Stimulated activated CD4-positive, alpha-beta T cell treated with anti-CD3 and anti-CD28 coated beads, Interleukin-12 subunit alpha, Interleukin-12 subunit beta, amount 100 ng/mL, for 24 hours (primary cell): ENCODE measurements around the gene JPH3.

Experiments used
- DNase-seq, 2 experiments: peaks; one replicate each; pipeline ENCODE4 v3.0.0-alpha.2; 2020; ENCODE audit warnings: low read depth in 2 of 2

Gene JPH3

GRCh38 chr16:87601401-87601981, 817 bp upstream of the JPH3 start:
- no peak for DNase-seq

GRCh38 chr16:87602821-87603683, 744 bp downstream of the JPH3 start:
- DNase-seq = no peak

- no peak for DNase-seq
Observed at GRCh38 chr16:87603684-87604633, 1.7 kb downstream of the JPH3 start.

GRCh38 chr16:87604634-87605111, 2.4 kb downstream of the JPH3 start:
- DNase-seq = no peak

- no peak for DNase-seq
Observed at GRCh38 chr16:87607223-87607622, 4.9 kb downstream of the JPH3 start.

GRCh38 chr16:87607871-87608270, 5.6 kb downstream of the JPH3 start:
- no peak for DNase-seq

GRCh38 chr16:87608400-87608985, 6.2 kb downstream of the JPH3 start:
- peak in 1 of 2 experiments; percentile 33 for DNase-seq

GRCh38 chr16:87610026-87610425, 7.7 kb downstream of the JPH3 start:
- no peak for DNase-seq

- DNase-seq = no peak
Observed at GRCh38 chr16:87611456-87611855, 9.1 kb downstream of the JPH3 start.

GRCh38 chr16:87613961-87614360, 11.7 kb downstream of the JPH3 start:
- no peak for DNase-seq

GRCh38 chr16:87615621-87616041, 13.3 kb downstream of the JPH3 start:
- DNase-seq = no peak

GRCh38 chr16:87616556-87616955, 14.2 kb downstream of the JPH3 start:
- DNase-seq = no peak

- DNase-seq = no peak
Observed at GRCh38 chr16:87618216-87618615, 15.9 kb downstream of the JPH3 start.

- DNase-seq = no peak
Observed at GRCh38 chr16:87619360-87620200, 17.3 kb downstream of the JPH3 start.

GRCh38 chr16:87620201-87620495, 17.8 kb downstream of the JPH3 start:
- no peak for DNase-seq

- no peak for DNase-seq
Observed at GRCh38 chr16:87621550-87621829, 19.2 kb downstream of the JPH3 start.

GRCh38 chr16:87621976-87622713, 19.8 kb downstream of the JPH3 start:
- no peak for DNase-seq

- DNase-seq = no peak
Observed at GRCh38 chr16:87622756-87623319, 20.5 kb downstream of the JPH3 start.

GRCh38 chr16:87625241-87625797, 23.0 kb downstream of the JPH3 start:
- no peak for DNase-seq

GRCh38 chr16:87626401-87626800, 24.1 kb downstream of the JPH3 start:
- DNase-seq = no peak
